GM18502 (cell line): ENCODE results near the gene B4GALT3.

Experiments
- ATAC-seq: cut with Tn5 transposase; IDR thresholded peaks from one replicate; pipeline ENCODE4 v1.9.1; 2021; ENCODE audit warnings: mild to moderate bottlenecking; ENCODE audit not compliant: unreplicated experiment, poor library complexity

The B4GALT3 gene

DNA sequence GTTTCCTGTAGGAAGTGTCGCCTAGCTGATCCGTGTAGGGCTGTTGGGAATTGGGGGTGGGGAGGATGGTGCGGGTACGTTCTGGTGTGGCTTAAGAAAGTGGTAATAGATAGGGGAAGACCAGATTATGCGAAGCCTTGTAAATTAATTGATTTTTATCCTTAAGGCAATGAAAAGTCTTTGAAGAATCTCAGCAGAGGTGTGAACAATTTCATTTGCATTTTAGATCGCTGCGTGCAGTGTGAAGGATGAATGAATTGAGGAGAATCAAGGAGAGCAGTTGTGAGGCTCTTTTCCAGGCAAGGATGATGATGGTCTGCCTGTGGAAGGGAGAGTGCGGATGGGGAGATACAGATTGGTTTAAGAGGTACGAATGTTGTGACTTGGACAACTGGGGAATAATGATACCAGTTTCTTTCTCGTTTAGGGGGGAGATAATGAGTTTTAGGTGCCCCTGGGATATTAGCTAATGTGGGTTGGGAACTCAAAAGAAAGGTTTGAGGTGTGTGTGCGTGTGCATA lies 44.0 kb downstream of the B4GALT3 start:
- peak; percentile 19 for ATAC-seq

DNA sequence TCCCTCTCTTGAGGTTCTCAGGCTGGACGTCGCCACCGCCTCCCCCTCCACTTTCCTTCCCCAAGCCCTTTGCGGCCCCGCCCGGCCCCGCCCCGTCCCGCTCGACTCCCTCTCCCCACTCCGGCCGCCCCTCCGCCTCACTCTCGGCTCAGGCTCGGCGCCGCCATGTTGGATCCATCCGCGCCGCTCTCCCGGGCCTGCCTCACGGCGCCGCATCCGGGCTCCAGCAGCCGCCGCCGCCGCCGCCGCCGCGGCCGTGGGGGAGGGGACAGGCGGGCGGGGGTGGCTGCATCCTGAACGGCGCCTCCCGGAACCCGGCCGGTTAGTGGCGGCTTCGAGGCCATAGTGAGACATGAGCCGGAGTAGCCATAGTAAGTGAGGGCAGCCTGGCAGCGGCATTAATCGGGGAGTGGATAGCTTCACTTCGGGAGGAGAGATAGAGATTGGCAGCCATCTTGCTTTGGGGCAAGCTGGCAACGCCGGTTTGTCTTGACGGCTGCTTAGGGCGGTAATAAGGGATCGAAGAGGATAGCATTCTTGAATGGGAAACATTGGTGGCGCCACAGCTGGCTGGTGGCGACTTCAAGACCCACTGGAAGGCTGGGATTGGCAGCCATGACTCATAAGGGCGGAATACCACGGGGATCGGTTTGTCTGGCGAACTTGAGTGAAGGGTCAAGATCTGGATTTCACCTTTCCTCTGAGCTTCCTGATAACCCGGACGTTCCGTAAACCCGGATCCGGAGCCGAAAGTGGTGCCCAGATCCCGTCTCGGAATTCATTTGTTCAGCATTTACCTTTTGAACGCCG lies 44.7 kb downstream of the B4GALT3 start, which contains the start of gene DEDD:
DEDD (minus strand) TSS at position 258 of the 810 bp plus-strand sequence. CDS start 8,205 bp downstream, outside the sequence.
- peak; percentile 92 for ATAC-seq

DNA sequence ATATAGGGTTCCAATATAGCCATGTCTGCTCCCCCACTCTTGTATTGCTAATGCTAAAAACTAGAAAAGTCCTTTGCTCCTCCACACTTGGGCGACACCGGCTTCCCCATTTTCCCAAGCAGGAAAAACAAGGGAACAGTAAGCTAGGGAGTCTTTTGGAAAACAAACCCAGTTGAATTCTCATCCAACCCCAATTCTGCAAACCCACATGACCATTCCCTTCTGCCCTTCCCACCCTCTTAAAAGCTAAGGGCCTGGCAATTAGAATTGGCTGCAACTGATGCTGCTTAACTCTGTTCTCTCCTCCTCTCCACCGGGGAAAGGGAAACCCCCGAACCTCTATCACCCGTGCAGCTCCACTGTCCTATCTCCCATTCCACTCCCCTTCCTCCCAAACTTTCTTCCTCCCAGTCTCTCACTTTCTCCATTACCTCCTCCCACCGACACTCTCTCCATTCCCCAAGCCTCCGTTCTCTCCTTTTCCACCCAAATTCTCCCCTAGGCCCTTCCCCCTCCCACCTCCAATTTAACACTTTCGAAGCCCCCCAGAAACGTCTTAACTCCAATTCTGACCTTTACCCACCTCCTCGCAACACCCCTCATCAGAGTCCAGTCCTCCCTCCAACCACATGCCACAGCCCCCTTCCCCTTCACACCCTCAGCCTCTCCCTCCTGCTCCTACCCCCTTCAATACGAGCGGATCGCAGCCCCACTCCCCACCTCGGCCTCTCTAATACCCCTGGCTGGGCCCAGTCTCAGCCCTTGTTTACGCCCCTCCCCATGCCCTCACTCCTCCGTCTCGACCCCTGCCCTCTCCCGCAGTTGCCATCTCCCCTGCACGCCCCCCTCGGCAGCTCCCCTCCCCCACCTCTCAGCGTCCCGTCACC lies 45.5 kb downstream of the B4GALT3 start:
- ATAC-seq = no peak

DNA sequence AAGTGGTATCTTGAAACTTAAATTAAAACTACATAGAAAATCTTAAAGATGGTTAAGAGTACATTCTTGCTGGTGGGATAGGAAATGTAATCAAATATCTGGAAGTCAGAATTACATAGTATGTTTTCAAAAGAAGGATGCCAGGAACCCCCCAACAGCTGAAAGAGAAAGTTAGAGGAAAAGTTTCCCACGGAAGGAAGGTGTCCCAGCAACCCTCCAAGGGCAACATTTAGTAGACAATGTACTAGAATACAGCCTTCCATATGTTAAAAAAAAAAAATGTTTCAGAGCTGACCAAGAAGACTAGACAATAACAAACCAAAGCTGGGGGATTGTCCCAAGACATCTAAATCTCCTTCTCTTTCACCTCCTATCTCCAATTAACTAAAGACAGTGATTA lies 47.0 kb downstream of the B4GALT3 start:
- no peak for ATAC-seq

DNA sequence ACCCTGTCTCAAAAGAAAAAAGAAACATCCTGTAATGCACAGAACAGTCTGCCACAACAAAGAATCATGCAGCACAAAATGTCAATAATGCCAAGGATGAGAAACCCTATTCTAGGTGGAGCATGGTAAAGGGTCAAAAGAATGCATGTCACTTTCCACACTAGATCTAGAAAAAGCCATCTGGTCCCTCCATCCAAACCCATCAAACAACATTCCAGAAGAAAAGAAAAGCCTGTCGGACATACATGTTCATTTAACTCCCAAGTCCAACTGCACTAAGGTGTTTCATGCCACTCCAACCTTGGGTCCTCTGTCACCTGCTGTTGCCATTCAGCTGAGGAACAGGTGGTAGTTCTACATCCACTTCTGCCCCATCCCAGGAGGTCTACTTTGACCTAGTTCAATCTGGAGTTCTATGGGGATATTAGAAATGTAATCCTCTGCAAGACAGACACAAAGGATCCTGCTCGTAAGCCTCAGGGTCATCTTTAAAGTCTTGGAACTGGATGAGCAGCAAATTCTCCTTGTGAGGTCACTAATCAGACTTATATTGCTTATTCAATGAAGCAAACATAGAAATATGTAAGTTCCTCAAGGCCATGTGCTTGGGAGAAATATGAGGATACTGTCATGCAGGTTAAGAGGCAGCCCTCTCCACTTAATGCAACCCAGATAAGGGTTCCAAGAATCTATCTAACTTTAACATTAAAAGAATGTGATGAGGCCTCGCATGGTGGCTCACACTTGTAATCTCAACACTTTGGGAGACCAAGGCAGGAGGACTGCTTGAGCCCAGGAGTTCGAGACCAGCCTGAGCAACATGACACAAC lies 48.5 kb downstream of the B4GALT3 start:
- ATAC-seq = no peak

DNA sequence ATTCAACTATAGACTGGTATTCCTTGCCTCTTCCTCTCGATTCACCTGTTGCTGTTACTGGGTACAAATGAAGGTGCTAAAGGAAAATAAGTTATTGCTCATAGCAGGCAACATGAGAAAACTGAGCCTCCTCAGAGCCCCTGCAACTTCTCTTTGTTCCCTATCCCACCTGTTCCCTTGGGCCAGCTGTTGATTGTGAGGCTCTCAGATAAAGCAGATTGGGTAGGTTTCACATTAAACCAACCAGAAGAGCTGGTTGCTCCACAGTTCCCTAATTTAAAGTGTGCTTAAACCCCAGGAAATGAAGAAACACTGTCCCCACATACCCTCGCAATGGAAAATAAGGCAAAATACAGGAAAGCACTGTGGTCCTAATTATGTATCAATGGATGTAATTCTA lies 49.7 kb downstream of the B4GALT3 start:
- ATAC-seq = no peak

DNA sequence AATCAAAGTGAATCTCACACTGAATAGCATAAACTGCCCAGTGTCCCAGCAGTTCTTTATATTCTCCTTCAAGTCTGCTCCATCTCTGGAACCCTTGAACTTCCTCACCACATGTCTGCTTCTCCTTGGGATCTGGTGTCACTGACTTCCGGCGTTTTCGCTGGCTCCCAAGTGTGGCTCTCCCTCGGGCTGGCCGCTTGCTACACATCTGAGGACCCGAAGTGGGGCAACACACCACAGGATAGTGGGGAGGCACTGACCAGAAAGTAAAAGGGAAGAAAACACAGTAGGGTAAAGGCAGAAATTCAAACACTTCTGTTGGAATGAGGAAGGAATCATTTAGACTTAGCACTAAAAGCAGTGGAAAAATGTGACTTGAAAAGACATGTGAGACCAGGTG lies 54.3 kb downstream of the B4GALT3 start:
- no peak for ATAC-seq

DNA sequence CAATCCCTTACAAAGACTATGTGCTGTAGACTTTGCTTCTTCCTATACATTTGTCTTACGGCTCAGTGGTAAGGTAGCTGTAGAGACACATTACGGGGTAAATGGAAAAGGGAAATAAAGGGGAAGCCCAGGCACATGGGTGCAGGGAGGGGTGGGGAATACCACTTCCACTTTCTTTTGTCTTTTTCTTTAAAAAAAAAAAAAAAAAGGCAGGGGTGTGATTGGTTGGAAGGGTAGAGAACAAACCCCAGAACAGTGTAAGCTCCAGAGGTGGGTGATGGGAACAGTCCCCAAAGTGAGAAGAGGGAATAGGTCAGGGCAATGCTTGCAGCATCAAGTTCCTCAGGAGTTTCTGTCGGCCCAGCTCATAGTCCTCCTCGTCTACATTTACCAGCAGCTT lies 55.5 kb downstream of the B4GALT3 start:
- no peak for ATAC-seq
